Endometrial microvascular endothelial cells (primary cell): Measurements from ENCODE around the gene MAST2. TPM values are rescaled to one million over a fixed set of nuclear protein-coding genes. Genes with fewer than 3 reads are reported as not detected.

ENCODE experiments used
- in situ Hi-C: cut with HindIII; loops from 2 replicates; pipeline ENCODE4 v1.10.0; 2017; ENCODE audit warnings: low sequenced_read_pairs, low pct_unique_long_range_greater_than_20kb; ENCODE audit errors: inconsistent ontology term
- total RNA-seq: library from RNA; depleted of rRNA; stranded (reverse); fragments of >200 nt; gene quantifications from one replicate; pipeline ENCODE4 v1.2.3, GENCODE V29; 2015; ENCODE audit errors: inconsistent ontology term

The MAST2 gene
- total RNA-seq, 1 donor from 2014 or later = 17.6 TPM

DNA sequence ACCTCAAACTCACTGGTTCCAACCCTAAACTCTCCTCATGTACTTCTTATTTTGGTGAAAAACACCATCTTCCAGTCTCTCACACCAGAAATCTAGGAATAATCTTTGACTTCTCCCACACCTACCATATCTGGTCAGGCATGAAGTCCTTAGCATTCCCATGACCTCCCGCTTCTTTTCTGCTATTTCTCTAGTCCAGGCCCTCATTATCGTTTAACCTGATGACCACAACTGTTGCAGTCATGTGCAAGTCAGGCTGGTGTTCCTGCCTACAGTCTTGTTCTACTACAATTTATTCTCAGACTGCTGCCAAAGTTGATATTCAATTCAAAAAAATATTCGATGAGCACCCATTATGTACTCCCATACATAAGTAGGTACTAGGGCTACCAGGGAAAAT, 257.7 kb downstream of the MAST2 start:
- in situ Hi-C loops = no loop called here

DNA sequence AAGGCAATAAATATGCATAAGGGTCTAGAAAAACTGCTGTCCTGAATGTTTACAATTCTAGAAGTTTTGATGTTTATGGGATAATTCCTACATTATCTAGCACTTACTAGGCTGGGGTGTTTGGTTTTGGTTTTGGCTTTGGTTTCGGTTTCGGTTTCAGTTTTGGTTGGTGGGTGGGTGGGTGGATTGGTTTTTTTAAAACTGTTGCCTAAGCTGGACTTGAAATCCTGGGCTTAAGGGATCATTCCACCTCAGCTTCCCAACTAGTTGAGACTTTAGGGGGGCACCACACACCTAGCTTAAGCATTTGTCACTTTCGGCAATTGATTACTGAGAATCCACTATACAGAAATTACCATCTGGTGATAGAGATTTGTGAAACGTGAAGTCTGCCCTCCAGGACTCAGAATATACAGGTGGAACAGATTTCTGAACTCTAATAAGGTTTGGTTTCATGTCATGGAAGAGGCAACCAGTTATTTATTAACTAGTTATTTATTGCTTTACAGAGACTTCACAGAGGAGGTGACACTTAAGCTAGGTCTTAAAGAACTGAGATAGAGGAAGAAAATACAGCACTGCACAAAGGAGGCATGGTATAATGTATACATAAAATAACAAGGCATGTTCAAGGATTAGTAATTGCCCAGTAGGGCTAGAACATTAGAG, 259.4 kb downstream of the MAST2 start:
- in situ Hi-C loops = no loop called here

DNA sequence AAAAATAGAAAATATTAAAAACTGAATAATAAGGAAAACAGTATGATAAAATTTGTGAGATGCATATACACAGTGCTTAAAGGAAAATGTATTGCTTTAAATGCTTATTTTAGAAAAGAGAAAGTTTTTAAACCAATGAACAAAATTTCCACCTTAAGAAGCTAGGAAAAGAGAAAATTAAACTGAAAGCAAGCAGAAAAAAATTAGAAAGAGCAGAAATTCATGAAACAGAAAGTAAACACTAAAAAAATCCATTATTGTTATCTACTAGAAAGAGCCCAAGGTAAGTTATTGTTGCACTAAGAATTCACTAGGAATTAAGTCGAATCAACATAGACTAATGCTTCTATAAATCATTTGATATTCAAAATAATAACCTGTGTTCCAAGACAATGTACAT, 261.3 kb downstream of the MAST2 start:
- in situ Hi-C loops = no loop called here

DNA sequence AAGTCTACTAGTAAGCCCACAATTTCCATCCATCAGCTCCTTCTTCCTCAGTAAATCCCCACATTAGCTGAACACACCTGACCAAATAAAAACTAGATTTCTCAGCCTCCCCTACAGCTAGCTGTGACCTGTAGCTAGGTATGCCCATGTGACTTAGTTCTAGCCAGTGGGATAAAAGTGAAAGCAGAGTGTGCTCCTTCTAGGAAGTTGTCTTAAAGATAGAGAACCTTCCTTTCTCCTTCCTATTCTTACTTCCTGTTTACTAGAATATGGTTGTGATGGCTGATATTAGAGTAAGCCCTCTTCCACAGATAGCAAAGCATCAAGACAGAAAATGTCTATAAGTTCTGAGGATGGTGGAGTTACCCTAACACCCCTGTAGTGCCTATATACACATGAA, 262.0 kb downstream of the MAST2 start:
- in situ Hi-C loops = no loop called here

- in situ Hi-C loops = no loop called here
These were observed 264.2 kb downstream of the MAST2 start for GRCh38 chr1:46067652-46068051.

DNA sequence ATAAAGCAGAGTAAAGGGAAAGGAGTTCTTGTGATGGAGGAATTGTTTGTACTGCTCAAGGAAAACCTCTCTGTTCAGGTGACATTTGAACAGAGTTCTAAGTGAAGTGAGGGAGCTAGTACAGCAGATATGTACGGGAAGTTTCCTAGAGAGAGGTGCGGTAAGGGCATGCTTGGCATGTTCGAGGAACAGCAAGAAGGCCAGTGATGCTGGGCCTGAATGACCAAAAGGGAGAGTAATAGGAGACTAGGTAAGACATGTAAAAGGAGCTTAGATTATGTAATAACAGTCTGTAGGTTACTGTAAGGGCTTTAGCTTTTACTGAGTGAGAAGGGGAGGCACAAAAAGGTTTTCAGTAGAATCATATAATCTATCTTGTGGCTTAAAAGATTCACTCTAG, 265.1 kb downstream of the MAST2 start:
- in situ Hi-C loops = no loop called here

DNA sequence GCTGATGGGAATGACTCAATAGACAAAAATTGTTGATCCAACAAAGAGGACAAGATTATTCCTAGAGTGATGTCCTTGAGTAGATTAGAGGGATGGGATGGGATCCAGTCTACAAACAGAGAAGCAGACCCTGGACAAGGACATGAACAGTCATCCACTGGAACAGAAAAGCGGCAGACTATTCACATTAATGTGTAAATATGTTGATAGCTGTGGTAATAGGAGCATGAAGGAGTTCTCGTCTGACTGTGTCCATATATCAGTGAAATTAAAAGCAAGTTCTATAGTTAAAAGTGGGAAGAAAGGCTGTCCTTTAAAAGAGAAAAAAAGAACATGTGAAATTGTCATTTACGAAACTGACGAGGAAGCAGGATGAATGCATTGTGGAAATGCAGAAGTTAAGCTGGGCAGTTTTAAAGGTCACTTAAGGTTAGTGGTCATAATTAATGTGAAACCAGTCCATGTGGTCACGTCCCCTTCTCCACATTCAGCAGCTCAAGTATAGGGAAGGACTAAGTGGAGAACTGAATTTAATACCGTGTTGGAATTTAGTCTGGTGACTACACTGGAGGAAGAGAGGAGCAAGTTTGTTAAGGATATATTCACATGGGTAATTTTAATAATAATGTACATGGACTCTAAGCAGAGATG, 266.9 kb downstream of the MAST2 start:
- in situ Hi-C loops = no loop called here

GRCh38 chr1:46072975-46073374, 269.6 kb downstream of the MAST2 start:
- in situ Hi-C loops = no loop called here

DNA sequence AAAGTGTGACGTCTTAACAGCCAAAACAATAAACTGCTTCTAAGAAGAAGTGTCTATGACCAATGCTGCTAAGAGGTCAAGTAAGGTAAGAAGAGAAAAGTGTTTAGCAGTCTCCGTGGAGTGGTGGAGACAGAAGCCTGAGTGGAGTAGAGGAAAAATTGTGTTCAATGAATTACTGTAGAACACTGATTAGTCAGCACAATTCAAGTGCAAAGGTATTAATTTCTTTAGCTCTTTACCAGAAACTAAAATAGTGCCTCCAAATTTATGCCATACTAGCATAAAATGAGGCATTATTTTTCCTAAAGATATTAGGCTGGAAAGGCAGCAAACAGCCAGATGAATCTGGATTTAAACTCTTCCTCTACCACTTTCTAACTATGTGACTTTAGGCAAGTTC, 272.9 kb downstream of the MAST2 start:
- in situ Hi-C loops = no loop called here

DNA sequence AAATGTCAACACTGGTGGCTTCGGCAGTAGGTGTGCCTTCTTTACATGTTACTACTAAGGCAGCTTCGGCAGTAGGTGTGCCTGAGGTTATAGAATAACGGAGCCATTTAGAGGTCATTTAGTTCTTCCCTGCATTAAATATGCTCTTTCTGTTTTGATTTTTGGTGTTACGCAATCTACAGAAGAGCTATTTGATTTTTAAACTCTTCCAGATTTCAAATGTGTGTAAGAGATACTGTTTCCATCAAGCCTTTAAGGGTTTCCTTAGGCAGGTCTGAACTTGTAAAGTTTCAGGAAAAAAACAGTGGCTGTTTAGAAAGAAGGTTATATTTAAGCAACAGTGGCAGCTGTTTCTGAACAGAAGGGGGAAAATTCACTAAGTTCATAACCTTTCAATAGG, 274.2 kb downstream of the MAST2 start:
- in situ Hi-C loops = no loop called here

- in situ Hi-C loops = no loop called here
These were observed 276.8 kb downstream of the MAST2 start for GRCh38 chr1:46080257-46080656.

GRCh38 chr1:46081206-46081605, 277.8 kb downstream of the MAST2 start:
- in situ Hi-C loops = no loop called here

DNA sequence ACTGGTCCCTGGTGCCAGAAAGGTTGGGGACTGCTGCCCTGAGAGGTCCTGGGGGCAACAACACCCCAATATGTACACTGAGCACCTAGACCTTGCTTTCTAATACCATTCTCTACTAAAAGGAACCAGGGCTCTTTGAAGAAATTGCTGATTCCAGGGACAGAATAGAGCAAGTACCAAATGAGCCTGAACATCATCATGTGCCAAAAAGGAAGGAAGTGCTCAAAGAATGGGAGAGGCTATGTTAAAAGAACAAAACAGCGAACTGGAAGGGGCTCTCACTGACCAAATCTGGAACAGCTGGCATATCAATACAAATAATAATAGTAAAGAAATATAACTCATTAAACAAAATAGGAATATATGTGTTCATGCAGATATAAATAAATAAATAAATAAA, 278.2 kb downstream of the MAST2 start:
- in situ Hi-C loops = no loop called here

DNA sequence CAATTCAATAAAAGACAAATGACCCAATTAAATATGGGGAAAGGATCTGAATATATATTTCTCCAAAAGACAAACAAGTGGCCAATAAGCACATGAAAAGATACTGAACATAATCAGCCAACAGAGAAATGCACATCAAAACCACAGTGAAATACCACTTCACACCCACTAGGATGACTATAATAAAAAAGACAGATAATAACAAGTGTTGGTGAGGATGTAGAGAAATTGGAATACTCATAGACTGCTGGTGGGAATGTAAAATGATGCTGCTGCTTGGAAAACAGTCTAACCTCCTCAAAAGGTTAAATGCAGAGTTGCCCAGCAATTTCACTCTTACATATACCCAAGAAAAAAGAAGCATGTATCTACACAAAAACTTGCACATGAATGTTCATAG, 280.2 kb downstream of the MAST2 start:
- in situ Hi-C loops = no loop called here

DNA sequence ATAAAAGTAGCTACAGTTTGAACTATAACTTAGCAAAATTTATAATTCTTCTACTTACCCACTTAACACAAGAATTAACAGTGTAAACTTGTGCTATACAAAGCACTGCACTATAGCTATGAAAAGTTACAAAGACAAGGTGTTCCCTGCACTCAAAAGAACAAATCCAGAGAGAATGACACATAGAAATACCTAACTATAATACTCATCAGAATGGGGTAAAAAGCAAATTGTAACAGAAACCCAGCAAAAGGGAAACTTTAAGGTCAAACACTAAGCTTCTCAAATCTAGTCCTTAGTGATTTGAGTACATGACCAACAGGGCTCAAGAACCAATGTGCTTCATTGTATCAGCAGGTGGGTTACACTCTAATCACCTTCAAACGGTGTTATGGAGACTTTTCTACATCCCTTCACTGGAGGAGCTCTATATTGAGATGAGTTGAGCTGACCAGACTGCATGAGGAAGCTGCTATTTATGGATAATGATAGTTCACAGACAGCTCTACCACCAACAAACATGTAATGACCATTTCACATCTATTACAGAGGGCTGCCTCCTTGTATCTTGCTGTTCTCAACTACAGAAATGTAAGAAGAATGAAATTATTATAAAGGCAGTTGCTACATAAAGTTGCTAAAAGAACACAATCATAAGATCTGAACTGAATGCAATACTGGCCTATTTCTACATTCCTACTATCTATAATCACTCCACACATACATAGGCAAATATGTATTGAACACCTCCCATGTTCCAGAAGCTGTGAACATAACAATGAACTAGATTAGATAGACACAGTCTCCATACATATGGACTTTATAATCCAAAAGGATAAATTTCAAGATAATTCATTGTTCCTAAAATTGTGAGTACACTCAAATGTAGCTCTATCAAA, 281.4 kb downstream of the MAST2 start:
- in situ Hi-C loops = no loop called here

Other genes with a start within 250 kb of the MAST2 start
- gene NASP, start 219.6 kb upstream of the MAST2 start, total RNA-seq = 105 TPM
- not detected for gene CCDC17, start 179.6 kb upstream of the MAST2 start, total RNA-seq
- gene GPBP1L1, start 117.1 kb upstream of the MAST2 start, total RNA-seq = 54.6 TPM
- gene TMEM69, start 115.4 kb upstream of the MAST2 start, total RNA-seq = 50.3 TPM
- gene IPP, start 53.0 kb upstream of the MAST2 start, total RNA-seq = 8.5 TPM